Suprapubic skin (tissue), 3 donors: ENCODE measurements around the gene PRDX2.
A peak's percentile ranks its signal among the peaks of the same experiment; 100 is the strongest.

Experiments
- EP300 ChIP-seq: sonication (generic); formaldehyde crosslinking; IDR thresholded peaks from one replicate; pipeline ENCODE4 v1.6.1; 2017; ENCODE audit warnings: antibody characterized with exemption
- TF ChIP-seq, protein P1 (sequence below), 2 donors: fragments of 200-600 bp in 1 of 2; fragments of 450-650 bp in 1 of 2; sonication (generic) in 1 of 2; IDR thresholded peaks; one replicate each; pipeline ENCODE4 v1.5.1; 2016 to 2019; ENCODE audit warnings: antibody characterized with exemption in 2 of 2, mild to moderate bottlenecking in 1 of 2, moderate library complexity in 1 of 2

- TF ChIP-seq, protein P1, sequence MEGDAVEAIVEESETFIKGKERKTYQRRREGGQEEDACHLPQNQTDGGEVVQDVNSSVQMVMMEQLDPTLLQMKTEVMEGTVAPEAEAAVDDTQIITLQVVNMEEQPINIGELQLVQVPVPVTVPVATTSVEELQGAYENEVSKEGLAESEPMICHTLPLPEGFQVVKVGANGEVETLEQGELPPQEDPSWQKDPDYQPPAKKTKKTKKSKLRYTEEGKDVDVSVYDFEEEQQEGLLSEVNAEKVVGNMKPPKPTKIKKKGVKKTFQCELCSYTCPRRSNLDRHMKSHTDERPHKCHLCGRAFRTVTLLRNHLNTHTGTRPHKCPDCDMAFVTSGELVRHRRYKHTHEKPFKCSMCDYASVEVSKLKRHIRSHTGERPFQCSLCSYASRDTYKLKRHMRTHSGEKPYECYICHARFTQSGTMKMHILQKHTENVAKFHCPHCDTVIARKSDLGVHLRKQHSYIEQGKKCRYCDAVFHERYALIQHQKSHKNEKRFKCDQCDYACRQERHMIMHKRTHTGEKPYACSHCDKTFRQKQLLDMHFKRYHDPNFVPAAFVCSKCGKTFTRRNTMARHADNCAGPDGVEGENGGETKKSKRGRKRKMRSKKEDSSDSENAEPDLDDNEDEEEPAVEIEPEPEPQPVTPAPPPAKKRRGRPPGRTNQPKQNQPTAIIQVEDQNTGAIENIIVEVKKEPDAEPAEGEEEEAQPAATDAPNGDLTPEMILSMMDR (IDR thresholded peaks at IDR 0.05): peak in 1 of 2 donors; percentile 36
- TF ChIP-seq EP300: no peak
Measured at GRCh38 chr19:12825254-12826131, 23.9 kb upstream of the PRDX2 start.
